NCI-H1092 treated with DMSO at 0.1 percent for 48 hours (cell line): ENCODE results near the gene PKN2.

ENCODE experiments used
- DNase-seq: peaks from one replicate; lab custom pipeline; 2025; lab: John Stamatoyannopoulos, UW

PKN2 gene

DNA sequence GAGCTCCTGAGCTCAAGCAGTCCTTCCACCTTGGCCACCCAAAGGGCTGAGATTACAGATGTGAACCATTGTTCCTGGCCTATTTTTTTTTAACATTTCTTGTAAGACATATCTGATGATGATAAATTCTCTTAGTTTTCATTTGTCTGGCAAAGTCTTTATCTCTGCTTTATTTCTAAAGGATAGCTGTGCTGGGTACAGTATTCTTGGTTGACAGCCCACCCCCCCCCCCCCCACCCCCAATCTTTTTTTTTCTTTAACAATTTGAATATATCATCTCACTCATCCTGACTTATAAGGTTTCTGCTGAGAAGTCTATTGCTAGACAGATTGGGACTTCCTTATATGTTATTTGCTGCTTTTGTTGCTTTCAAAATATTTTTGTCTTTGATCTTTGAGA lies 51.3 kb downstream of the PKN2 start:
- no peak for DNase-seq

DNA sequence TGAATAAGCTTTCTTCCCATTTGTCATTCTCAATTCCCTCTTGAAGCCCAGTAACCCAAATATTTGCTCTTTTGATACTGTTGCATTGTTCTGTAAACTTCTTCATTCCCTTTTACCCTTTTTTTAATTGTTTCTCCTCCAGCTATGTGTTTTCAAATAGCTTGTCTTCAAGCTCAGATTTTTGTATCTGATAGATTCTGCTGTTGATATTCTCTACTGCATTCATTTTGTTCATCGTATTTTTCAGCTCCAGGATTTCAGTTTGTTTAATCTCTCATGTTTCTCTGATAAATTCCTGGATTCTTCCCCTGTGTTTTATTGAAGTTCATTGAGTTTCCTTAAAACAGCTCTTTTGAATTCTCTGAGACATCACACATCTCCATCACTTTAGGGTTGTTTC lies 51.8 kb downstream of the PKN2 start:
- DNase-seq = no peak

- DNase-seq = no peak
Measured at GRCh38 chr1:88736633-88737248, 52.7 kb downstream of the PKN2 start.

- DNase-seq = no peak
Measured at GRCh38 chr1:88737338-88737927, 53.4 kb downstream of the PKN2 start.

- no peak for DNase-seq
Measured at GRCh38 chr1:88740784-88741183, 56.7 kb downstream of the PKN2 start.

GRCh38 chr1:88741413-88741812 lies 57.3 kb downstream of the PKN2 start:
- DNase-seq = no peak

DNA sequence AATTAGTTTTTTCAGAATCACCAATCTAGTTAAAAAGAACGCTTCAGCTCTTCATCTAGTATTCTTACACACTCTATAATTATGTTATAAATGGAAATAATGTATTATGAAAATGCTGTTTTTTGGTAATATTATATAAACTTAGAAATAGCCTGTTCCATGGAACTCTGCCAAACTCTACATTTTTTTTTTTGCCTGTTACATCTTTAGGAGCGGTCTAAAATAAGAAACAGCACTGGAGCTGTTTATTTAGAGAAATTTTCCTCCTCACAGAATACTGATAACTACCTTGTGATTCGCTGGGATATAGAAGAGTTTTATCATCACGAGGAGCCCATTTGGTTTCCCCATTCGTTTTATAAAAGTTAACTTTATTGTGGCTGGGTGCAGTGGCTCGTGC lies 58.5 kb downstream of the PKN2 start:
- no peak for DNase-seq

- DNase-seq = no peak
Measured at GRCh38 chr1:88744142-88744541, 60.1 kb downstream of the PKN2 start.

- DNase-seq = no peak
Measured at GRCh38 chr1:88746916-88747315, 62.8 kb downstream of the PKN2 start.

- no peak for DNase-seq
Measured at GRCh38 chr1:88751714-88752113, 67.6 kb downstream of the PKN2 start.

GRCh38 chr1:88753506-88753905 lies 69.4 kb downstream of the PKN2 start:
- DNase-seq = no peak

GRCh38 chr1:88763649-88764406 lies 79.8 kb downstream of the PKN2 start:
- no peak for DNase-seq

- DNase-seq = no peak
Measured at GRCh38 chr1:88768187-88768586, 84.1 kb downstream of the PKN2 start.

DNA sequence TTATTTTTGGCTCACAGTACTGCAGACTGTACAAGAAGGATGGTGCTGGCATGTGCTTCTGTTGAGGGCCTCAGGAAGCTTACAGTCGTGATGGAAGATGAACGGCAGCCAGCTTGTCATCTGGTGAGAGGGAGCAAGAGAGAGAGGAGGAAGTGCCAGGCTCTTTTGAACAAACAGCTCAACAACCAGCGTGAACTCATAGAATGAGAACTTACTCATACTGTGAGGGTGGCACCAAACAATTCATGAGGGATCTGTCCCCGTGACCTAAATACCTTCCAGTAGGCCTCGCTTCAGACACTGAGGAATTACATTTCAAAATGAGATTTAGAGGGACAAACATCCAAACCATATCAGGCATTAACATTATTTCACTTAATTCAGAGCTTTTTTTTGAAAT lies 84.7 kb downstream of the PKN2 start:
- no peak for DNase-seq

- no peak for DNase-seq
Measured at GRCh38 chr1:88773540-88774150, 89.6 kb downstream of the PKN2 start.

- no peak for DNase-seq
Measured at GRCh38 chr1:88774151-88774556, 90.1 kb downstream of the PKN2 start.

DNA sequence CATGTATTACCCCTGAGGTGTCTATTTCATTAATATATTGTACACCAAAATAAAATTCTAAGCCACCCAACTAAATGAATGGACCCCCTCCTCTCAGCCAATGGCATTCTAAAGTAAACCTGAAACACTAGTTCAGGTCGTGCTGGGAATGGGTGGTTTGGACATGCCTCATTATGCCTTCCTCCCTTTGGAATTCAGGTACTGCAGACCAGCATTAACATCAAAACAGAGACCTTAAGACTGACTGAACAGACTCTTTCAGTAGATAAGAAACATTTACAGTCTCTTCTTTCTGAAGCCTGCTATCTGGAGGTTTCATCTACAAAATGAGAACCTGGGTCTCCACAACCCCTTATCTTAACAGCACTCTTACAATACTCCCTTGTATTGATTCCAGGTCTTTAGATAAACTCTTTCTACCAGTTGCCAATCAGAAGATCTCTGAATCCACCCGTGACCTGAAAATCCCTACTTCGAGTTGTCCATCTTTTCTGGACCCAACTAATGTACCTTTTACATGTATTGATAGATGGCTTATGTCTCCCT lies 93.6 kb downstream of the PKN2 start:
- DNase-seq = no peak

GRCh38 chr1:88779880-88780279 lies 95.8 kb downstream of the PKN2 start:
- DNase-seq = no peak

GRCh38 chr1:88780485-88780884 lies 96.4 kb downstream of the PKN2 start:
- DNase-seq = no peak

GRCh38 chr1:88783145-88783544 lies 99.1 kb downstream of the PKN2 start:
- no peak for DNase-seq

DNA sequence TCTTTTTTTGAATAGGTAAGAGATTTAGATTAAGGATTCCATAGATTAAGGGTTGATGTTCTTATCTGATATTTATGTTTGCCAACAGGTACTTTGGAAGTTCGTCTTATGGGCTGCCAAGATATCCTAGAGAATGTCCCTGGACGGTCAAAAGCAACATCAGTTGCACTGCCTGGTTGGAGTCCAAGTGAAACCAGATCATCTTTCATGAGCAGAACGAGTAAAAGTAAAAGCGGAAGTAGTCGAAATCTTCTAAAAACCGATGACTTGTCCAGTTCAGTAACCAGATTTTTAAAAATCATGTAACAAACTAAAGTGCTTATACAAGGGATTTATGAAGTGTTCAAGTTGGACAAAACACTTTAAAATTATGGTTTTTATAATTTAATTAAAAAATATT lies 100.5 kb downstream of the PKN2 start:
- no peak for DNase-seq

- DNase-seq = no peak
Measured at GRCh38 chr1:88787023-88787903, 103.2 kb downstream of the PKN2 start.
